Omental fat pad (tissue), 4 donors: Measurements from ENCODE around the gene TAF6L. TPM values are rescaled to one million over a fixed set of nuclear protein-coding genes. Genes with fewer than 3 reads are reported as not detected.
A peak's percentile ranks its signal among the peaks of the same experiment; 100 is the strongest.

Experiments used
- ATAC-seq: fragments of 150-250 bp; one replicate; pipeline ENCODE4 v1.9.1; 2016; ENCODE audit warnings: mild to moderate bottlenecking, moderate library complexity; ENCODE audit not compliant: low FRiP score
- DNase-seq: peaks from one replicate; pipeline ENCODE4 v3.0.0-alpha.2; 2019; ENCODE audit warnings: low spot score
- CTCF ChIP-seq, 3 donors: fragments of 450-650 bp; IDR thresholded peaks; one replicate each; pipeline ENCODE4 v1.5.1; 2016 to 2017; ENCODE audit warnings: antibody characterized with exemption in 3 of 3, mild to moderate bottlenecking in 3 of 3, moderate library complexity in 2 of 3
- total RNA-seq, 4 donors: library from RNA; depleted of rRNA; stranded (reverse); fragments of >200 nt; gene quantifications; one replicate each; pipeline ENCODE4 v1.1.0, GENCODE V29; 2016

The TAF6L gene, protein sequence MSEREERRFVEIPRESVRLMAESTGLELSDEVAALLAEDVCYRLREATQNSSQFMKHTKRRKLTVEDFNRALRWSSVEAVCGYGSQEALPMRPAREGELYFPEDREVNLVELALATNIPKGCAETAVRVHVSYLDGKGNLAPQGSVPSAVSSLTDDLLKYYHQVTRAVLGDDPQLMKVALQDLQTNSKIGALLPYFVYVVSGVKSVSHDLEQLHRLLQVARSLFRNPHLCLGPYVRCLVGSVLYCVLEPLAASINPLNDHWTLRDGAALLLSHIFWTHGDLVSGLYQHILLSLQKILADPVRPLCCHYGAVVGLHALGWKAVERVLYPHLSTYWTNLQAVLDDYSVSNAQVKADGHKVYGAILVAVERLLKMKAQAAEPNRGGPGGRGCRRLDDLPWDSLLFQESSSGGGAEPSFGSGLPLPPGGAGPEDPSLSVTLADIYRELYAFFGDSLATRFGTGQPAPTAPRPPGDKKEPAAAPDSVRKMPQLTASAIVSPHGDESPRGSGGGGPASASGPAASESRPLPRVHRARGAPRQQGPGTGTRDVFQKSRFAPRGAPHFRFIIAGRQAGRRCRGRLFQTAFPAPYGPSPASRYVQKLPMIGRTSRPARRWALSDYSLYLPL
- total RNA-seq: 10 to 100 TPM; 11.7 to 20.3 (median 14.9) TPM

- ATAC-seq (peak; percentile 99), DNase-seq (peak; percentile 94)
- no peak for TF ChIP-seq CTCF (IDR thresholded peaks at IDR 0.05)
Observed at GRCh38 chr11:62771144-62772021, at the start of gene TAF6L. TAF6L (plus strand) TSS chr11:62771396; CDS start chr11:62775784, 4,388 bp downstream.

DNA sequence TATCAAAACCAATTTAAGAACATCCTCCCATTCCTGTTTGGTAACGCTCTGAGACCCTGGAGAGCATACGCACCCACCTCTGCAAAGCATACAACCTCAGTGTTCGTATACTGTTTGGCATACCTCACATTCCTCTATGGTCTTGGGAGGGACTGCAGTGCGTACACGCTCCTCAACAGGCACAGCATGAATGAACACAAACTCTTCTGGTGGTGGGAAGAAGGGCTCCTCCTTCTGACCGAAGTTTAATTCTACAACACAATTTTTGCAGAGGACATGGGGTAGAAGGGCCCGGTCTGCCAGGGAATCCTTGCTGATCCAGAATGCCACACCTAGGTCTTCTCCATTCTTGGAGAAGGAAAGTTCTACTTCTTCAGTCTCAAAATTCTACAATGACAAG lies 49.2 kb upstream of the TAF6L start:
- no peak for TF ChIP-seq CTCF (IDR thresholded peaks at IDR 0.05)
- DNase-seq: no peak
- no peak for ATAC-seq

DNA sequence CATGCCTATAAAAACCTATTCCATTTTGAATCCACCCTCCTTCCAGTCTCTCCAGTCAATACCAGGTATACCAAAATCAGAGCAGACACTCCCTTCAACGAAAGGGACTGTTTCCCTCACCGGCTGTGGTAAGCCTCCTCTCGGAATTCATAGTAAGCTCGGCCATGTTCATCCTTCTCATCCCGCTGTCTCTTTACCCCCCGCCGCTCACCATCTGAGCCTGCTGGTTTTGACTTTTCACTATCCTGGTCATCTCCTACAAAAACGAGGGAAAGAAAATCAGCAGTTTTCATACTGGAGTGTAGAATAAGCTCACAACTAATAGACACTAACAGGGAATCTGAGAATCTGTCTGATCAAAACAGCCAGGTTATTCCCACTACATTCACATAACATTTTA lies 47.0 kb upstream of the TAF6L start:
- DNase-seq (no peak), ATAC-seq (no peak)
- no peak for TF ChIP-seq CTCF (IDR thresholded peaks at IDR 0.05)

DNA sequence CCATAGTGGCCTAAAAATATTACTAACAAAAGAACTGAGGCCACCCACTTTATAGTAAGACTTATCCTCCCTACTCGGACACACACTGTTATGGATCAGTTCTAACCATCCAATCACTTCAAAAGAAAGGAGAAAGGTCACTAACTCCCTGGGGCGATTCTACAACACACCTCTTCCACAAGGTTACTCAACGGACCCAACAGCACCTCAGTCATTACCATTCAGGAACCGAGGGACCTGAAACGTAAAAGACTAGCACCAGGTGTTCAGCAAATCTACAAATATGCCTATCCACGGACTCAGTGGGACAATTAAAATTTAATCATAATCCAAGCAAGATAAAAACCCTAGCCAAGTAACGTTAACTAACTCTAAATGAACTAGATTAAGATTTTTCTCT lies 45.5 kb upstream of the TAF6L start:
- DNase-seq (no peak), ATAC-seq (no peak)
- no peak for TF ChIP-seq CTCF (IDR thresholded peaks at IDR 0.05)

- TF ChIP-seq CTCF (IDR thresholded peaks at IDR 0.05): no peak
- DNase-seq (no peak), ATAC-seq (peak; percentile 1)
Observed at GRCh38 chr11:62726156-62726914, 44.9 kb upstream of the TAF6L start.

GRCh38 chr11:62726915-62727164 lies 44.4 kb upstream of the TAF6L start:
- ATAC-seq: no peak
- DNase-seq: no peak
- TF ChIP-seq CTCF (IDR thresholded peaks at IDR 0.05): no peak
